Measurements from ENCODE around the gene INHBC. TPM values are rescaled to one million over a fixed set of nuclear protein-coding genes. Genes with fewer than 3 reads are reported as not detected.

Gene INHBC
- total RNA-seq, 3 donors from 2014 or later: not detected

DNA sequence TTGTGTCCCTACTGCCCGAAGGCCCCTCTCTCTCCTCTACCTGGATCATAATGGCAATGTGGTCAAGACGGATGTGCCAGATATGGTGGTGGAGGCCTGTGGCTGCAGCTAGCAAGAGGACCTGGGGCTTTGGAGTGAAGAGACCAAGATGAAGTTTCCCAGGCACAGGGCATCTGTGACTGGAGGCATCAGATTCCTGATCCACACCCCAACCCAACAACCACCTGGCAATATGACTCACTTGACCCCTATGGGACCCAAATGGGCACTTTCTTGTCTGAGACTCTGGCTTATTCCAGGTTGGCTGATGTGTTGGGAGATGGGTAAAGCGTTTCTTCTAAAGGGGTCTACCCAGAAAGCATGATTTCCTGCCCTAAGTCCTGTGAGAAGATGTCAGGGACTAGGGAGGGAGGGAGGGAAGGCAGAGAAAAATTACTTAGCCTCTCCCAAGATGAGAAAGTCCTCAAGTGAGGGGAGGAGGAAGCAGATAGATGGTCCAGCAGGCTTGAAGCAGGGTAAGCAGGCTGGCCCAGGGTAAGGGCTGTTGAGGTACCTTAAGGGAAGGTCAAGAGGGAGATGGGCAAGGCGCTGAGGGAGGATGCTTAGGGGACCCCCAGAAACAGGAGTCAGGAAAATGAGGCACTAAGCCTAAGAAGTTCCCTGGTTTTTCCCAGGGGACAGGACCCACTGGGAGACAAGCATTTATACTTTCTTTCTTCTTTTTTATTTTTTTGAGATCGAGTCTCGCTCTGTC is 22.3 kb downstream of the INHBC start:
- intact Hi-C loops (cut with DNase I, micrococcal nuclease): loop anchor here (10.0 kb wide), 3 partner anchors 152 to 192 kb away; no protein-coding TSS in a partner anchor
- TF ChIP-seq, protein P1, sequence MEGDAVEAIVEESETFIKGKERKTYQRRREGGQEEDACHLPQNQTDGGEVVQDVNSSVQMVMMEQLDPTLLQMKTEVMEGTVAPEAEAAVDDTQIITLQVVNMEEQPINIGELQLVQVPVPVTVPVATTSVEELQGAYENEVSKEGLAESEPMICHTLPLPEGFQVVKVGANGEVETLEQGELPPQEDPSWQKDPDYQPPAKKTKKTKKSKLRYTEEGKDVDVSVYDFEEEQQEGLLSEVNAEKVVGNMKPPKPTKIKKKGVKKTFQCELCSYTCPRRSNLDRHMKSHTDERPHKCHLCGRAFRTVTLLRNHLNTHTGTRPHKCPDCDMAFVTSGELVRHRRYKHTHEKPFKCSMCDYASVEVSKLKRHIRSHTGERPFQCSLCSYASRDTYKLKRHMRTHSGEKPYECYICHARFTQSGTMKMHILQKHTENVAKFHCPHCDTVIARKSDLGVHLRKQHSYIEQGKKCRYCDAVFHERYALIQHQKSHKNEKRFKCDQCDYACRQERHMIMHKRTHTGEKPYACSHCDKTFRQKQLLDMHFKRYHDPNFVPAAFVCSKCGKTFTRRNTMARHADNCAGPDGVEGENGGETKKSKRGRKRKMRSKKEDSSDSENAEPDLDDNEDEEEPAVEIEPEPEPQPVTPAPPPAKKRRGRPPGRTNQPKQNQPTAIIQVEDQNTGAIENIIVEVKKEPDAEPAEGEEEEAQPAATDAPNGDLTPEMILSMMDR (IDR thresholded peaks at IDR 0.05): no peak
- no peaks in the 10 kb centered on the region for H3K9me3 ChIP-seq
- DNase-seq: no peak
- peaks cover 26% of the 10 kb centered on the region for H3K4me1 ChIP-seq (ENCODE audit: low read depth)
- no peaks in the 10 kb centered on the region for H3K36me3 ChIP-seq (ENCODE audit: low read depth)
- no peak overlapping the region for H3K4me3 ChIP-seq
- no peak for ATAC-seq

DNA sequence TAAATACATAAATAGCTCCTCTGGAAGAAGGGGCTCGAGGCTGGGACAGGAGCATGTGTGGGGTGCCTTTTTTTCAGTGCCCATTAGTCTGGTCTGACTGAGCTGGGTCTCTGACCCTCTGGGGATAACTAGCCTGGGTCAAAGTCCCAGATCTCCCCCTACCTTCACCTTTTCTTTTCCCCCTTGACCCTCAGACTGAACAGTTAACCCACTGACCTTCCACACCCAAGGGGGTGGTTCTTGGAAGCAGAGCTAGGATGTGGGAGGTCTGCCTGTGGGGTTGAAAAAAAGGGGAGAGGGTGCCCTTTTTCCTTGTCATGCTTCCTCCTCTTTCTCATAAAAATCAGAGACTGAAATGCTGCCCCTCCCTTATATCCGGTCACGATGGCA is 24.1 kb downstream of the INHBC start:
- intact Hi-C loops (cut with DNase I, micrococcal nuclease): loop anchor here (10.0 kb wide), 3 partner anchors 154 to 194 kb away; no protein-coding TSS in a partner anchor
- no peaks in the 10 kb centered on the region for H3K36me3 ChIP-seq (ENCODE audit: low read depth)
- H3K4me1 ChIP-seq (ENCODE audit: low read depth): peaks cover 27% of the 10 kb centered on the region
- H3K9me3 ChIP-seq: no peaks in the 10 kb centered on the region
- no peak for ATAC-seq
- TF ChIP-seq, protein P1 (IDR thresholded peaks at IDR 0.05): no peak
- DNase-seq: no peak
- H3K4me3 ChIP-seq: no peak overlapping the region

DNA sequence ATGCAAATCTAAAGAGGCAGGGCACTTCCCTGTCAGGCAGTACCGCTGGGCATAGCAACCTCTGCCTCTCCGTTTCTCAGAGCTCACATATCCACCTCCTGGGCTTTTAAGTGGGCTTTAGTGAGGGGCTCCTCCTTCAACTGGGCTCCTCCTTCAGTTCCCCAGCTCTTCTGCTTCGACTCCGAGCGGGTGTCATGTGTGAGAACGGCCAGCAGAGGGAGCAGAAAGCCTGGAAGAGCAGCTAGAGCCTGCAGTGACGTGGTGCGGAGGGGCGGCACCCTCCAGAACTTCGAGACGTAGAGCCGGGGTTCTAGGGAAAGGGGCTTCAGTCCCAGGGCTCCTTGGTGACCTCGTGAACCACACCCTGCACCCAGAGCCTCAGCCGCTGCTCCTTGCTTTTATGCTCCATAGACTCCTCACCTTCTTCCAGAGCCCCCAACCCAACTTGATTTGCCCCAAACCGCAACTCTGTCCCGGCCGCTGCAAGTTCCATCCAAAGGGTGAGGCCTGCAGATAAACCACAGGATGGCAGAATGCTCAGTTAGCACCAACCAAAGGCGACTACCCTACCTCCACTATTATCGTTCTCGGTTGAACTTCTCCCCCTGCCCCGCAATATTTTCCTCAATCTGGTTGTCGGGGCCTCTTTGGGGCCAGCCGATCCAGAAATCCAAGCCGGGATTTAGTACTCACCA is 24.6 kb downstream of the INHBC start:
- no peaks in the 10 kb centered on the region for H3K36me3 ChIP-seq (ENCODE audit: low read depth)

DNA sequence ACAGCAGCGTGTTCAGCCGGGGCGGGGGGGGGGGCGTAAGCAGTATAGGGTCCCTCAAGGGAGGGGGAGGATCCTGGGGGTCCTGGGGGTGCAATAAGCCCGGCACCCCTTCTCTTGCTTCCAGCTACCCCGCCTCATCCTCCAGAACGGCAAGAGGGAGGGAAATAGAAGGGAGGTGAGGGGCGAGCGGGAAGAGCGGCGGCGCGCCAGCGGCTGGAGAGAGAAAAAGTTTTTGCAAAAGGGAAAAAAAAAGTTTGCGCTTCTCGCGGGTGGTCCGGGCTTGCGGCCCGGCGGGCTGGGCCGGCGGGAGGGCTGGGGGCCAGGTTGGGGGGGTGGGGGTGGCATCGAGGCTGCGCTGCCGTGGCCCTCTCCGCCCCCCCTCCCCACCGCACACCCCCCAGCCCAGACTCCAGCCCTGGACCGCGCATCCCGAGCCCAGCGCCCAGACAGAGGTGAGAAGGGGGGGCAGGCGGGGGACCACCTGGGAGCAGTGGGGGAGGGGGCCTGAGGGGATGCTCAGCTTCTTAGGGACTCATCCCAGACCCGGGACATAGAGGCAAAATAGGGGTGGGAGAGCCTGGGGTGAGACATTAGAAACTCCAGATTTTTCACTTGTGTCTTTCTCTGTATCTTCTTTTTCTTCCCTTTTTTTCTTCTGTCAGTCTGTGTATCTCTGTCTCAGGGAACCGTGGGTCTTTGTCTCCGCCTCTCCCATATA is 25.3 kb downstream of the INHBC start, which contains the start of gene GLI1:
Gene GLI1 (plus strand): TSS at position 36 of the 718 bp plus-strand sequence. CDS start 3,907 bp downstream, outside the sequence.
- intact Hi-C loops (cut with DNase I, micrococcal nuclease): loop anchor here (10.0 kb wide), 3 partner anchors 155 to 195 kb away; no protein-coding TSS in a partner anchor

More for the DNA sequence above, 24.6 kb downstream of the INHBC start:
- peak; percentile 80 for ATAC-seq
- Histone ChIP-seq H3K4me3 (peak overlapping the region; percentile 22), H3K4me1 (ENCODE audit: low read depth) (peaks cover 27% of the 10 kb centered on the region), H3K9me3 (no peaks in the 10 kb centered on the region)
- TF ChIP-seq, protein P1 (IDR thresholded peaks at IDR 0.05): peak; percentile 94
- intact Hi-C loops (cut with DNase I, micrococcal nuclease): loop anchor here (10.0 kb wide), 3 partner anchors 154 to 194 kb away; no protein-coding TSS in a partner anchor
- DNase-seq: peak; percentile 93 to 96 (median 95)

DNA sequence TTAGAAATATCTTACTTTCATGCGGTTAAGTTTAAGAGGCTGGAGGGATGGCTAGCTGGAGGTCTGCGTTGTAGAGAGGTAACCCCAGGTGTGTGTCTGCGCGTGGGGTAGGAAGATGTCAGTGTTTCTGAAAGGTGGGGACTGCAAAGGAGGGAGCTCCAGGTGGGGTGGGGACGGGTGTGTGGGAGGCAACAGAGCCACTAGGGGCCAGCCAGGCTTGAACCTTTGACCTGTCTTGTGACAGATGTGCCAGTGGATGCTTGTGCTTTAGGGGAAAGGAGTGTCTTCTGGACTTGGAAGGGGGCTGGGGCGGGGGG is 25.8 kb downstream of the INHBC start:
- TF ChIP-seq, protein P1 (IDR thresholded peaks at IDR 0.05): no peak
- no peaks in the 10 kb centered on the region for H3K9me3 ChIP-seq
- DNase-seq: peak in 1 of 3 donors; percentile 34
- no peaks in the 10 kb centered on the region for H3K36me3 ChIP-seq (ENCODE audit: low read depth)
- intact Hi-C loops (cut with DNase I, micrococcal nuclease): no loop called here
- no peak overlapping the region for H3K4me3 ChIP-seq
- peaks cover 27% of the 10 kb centered on the region for H3K4me1 ChIP-seq (ENCODE audit: low read depth)
- ATAC-seq: no peak

More for the DNA sequence above, 25.3 kb downstream of the INHBC start, which contains the start of gene GLI1:
- ATAC-seq: no peak
- peaks cover 27% of the 10 kb centered on the region for H3K4me1 ChIP-seq (ENCODE audit: low read depth)
- H3K36me3 ChIP-seq (ENCODE audit: low read depth): no peaks in the 10 kb centered on the region
- TF ChIP-seq, protein P1 (IDR thresholded peaks at IDR 0.05): no peak
- H3K4me3 ChIP-seq: peak within 1 kb of the TSS; percentile 22
- no peaks in the 10 kb centered on the region for H3K9me3 ChIP-seq
- peak in 2 of 3 donors; percentile 47 to 59 for DNase-seq
